Embryonic facial prominence (tissue), 1 donor: ENCODE measurements around the gene AMOTL2.
A peak's percentile ranks its signal among the peaks of the same experiment; 100 is the strongest.

Experiments used
- DNase-seq: peaks from one replicate; pipeline ENCODE4 v3.0.0-alpha.2; 2016; ENCODE audit errors: extremely low spot score

AMOTL2 gene

DNA sequence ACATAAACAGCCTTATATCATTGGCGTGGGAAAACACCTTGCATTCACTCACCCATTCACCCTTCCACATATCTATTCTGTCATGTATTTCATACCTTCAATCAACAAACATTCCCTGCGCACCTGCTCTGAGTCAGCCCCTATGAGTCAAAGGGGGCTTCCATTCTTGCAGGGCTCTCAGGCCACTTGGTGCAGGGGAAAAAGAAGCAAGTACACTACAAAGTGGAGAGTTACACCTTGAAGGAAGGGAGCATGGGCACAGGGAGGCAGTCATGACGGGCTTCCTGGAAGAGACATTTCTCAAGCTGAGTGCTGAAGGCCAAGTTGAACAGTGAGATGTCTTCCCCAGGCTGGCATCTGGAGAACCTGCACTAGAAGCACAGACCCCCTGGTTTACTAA lies 4.6 kb upstream of the AMOTL2 start:
- DNase-seq = no peak

- no peak for DNase-seq
These were observed 4.1 kb upstream of the AMOTL2 start for GRCh38 chr3:134378384-134378783.

DNA sequence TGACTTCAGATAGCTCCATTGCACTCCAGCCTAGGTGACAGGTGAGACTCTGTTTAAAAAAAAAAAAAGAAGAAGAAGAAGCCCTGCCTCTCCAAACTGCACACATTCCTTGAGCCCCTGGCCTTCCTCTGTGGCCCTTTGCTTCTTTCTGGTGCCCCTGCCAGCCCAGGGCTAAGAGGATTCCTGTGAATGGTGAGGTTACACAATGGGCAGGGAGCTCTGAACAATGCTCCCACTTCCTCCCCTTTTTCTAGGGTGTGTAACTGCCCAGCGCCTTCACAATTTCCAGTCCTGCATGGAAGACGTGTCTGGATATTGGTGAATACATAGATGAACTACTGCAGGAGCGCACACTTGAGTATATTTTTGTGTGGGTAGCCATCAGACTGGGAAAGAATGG lies 3.6 kb upstream of the AMOTL2 start:
- DNase-seq = no peak

- DNase-seq = no peak
These were observed 2.7 kb upstream of the AMOTL2 start for GRCh38 chr3:134376786-134377426.

DNA sequence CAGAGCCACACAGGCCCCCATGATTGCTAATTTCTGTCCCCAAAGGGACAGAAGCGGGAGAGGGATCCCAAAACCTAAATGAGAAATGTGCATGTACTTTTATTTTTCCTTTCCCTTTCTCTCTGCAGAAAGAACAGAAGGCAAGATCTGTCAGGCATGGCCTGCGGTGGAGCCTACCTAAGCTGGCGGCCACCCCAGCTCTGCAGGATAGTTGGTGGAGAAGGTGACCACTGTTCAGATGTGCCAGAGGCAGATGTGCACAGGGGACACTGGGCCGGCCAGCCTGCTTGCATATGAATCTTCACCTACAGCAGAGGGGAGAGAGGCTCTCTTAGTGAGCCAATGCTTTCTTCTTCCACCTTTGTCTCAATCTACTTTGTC lies 2.1 kb upstream of the AMOTL2 start:
- DNase-seq = no peak

GRCh38 chr3:134375582-134376384 lies 1.5 kb upstream of the AMOTL2 start:
- no peak for DNase-seq

DNA sequence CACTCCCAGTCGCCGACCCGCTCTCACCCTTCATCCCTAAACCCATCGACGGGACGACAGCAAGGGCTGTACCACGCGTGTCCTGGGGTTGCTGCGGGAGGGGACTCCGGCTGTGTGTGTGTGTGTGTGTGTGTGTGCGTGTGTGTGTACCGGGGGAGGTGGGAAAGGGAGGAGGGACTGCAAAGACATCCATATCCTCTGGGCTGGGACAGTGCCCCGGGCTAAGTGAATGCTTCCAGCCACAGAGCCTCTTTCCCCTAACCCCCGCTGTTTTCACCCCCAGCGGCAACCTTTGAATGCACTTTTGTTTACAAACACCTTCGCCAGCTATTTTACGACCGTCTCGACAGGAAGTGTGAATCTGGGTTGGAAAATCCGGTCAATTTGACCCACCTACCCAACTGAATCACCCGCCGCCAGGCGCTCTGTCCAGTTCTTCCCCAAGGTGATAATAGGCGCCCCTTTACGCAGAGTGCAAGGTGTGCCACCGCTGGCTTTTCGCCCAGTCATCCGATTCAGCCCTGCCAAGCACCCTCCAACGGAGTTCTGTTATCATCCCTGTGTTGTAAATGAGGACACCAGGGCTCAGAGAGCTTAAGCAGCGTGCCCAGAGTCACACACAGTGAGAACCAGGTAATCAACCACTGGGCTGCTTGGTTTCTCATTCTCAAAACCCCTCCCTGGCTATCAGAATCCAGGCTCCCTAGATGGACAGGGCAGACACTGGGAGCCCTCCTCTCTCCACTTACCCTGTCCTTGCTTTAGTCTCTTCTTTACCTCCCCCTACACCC lies 739 bp upstream of the AMOTL2 start:
- no peak for DNase-seq

GRCh38 chr3:134373271-134374104 lies 759 bp downstream of the AMOTL2 start:
- DNase-seq = peak; percentile 81

GRCh38 chr3:134372396-134373270 lies 1.6 kb downstream of the AMOTL2 start:
- DNase-seq = no peak

DNA sequence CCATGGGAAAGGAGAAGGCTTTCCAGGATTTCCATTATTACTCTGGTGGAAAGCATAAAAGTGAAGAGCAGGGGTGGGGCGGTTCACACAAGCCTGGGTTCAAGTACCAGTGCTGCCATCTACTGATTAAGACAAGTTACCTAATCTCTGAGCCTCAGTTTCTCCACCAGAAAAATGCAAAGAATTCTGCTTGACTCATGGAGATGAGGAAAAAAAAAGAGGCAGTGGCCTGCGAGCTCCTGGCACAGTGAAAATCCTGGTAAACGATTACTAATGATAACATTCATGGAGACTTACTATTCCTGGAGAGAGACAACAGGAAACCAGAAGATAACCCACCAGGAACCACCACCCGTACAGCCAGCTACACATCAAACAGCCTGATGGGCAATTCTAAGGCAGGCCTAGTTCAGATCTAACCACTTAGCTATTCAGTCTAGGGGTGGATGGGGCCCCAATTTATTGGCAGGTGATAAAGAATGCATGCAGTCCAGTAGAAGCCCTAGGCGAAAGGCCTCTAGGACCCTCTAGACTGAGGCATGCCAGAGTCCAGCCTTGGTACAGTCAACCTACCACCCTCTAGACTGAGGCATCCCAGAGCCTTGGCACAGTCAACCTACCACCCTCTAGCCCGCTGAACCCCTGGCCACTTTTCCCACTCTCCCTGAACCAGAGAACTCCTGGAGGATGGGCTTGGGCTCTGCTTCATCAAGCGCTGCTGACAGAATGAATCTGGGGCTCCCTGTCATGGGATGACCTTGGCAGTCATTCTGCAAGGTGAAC lies 2.5 kb downstream of the AMOTL2 start:
- no peak for DNase-seq

DNA sequence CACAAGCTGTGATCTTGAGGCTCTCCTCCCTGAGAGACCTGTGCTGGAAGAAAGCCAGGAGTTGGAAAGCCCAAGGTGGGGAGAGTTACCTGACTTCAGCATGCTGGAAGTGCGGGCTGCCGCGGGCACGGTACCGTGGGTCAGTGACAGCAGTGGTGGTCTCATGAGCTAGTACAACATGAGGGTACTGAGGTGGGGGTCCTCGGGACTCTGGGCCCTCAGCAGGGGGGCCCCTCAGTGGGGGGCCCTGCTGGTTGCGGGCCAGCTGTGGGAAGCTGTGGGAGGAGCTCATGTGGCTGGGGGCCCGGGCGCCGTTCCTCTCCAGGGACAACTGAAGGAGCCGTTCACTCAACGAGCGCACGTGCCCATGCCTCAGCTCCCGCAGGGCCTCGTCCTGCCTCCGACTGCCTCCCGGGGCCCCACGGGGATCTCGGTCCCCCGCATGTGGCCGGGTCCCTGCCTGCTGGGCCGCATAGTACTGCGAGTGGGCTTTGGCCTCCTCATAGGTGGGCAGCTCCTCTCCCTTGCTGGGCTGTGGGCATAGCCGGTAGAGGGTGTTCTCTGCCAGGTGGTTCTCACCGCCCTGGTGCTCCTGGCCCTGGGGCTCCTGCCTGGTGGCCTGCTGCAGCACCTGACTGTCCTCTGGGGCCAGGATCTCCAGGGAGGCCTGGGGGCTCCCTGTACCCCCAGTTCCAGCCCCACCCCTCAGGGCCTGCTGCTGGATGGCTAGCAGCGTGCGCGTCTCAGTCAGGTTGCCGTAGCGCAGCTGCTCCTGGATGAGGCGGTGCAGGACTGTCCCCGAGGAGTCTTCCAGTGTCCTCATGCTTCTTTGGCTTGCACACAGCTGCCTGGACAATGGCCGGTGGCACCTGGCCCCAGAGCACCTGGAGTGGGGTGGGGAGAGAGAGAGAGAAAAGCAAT lies 3.4 kb downstream of the AMOTL2 start:
- no peak for DNase-seq

DNA sequence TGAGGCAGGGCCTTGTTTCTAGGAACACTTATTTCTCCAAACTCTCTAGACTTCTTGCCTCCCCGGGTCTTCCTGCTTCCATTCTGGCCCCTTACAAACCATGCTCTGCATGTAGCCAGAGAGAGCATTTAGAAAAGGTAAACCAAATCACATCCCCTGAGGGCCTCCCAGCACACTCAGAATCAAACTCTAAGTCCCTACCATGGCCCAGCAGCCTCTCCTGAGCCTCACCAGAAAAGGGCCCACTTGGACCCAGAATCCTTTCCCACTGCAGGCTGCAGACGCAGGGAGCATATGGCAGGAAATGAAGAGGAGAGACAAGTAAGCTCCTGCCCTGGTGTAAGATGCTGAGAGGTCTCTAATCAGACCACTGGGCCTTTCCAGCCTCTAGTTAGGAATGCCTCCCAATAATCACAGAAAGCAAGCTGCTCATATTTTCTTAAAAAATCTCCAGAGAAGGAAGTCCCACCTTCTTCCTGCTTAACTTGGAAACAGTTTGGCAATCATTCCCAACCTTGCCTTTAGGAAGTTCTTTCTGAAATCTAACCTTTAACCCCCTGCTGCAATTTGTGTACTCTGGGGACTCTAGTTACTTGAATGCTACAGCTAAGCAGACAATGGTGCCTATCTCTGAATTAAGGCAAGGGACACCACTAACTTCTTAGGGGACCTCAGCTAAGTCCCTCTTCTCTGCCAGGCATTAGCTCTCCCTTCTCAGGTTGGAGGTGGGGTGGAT lies 4.2 kb downstream of the AMOTL2 start:
- DNase-seq = no peak

- DNase-seq = no peak
These were observed 5.0 kb downstream of the AMOTL2 start for GRCh38 chr3:134369231-134369741.

- no peak for DNase-seq
These were observed 5.5 kb downstream of the AMOTL2 start for GRCh38 chr3:134368751-134369105.

- no peak for DNase-seq
These were observed 6.1 kb downstream of the AMOTL2 start for GRCh38 chr3:134367869-134368750.

- DNase-seq = no peak
These were observed 7.1 kb downstream of the AMOTL2 start for GRCh38 chr3:134366928-134367811.
